Tibial artery (tissue), 4 donors: Measurements from ENCODE around the gene SNRPD2.

Experiments used
- DNase-seq, 2 donors: peaks; one replicate each; pipeline ENCODE4 v3.0.0-alpha.2; 2019
- H3K27ac ChIP-seq, 2 donors: fragments of 200-600 bp; sonication (generic) in 1 of 2; 1 replicate in 1 of 2; 2 replicates in 1 of 2; pipeline ENCODE4 v1.5.1; 2018 to 2019; ENCODE audit warnings: mild to moderate bottlenecking in 1 of 2
- H3K27me3 ChIP-seq, 2 donors: fragments of 200-600 bp; sonication (generic) in 1 of 2; one replicate each; pipeline versions ENCODE4 v1.5.1 to v1.6.0; 2016 to 2019
- H3K36me3 ChIP-seq, 3 donors: fragments of 200-600 bp; sonication (generic) in 2 of 3; one replicate each; pipeline ENCODE4 v1.5.1; 2016 to 2019; ENCODE audit warnings: mild to moderate bottlenecking in 2 of 3
- H3K4me1 ChIP-seq, 4 donors: fragments of 200-600 bp; sonication (generic) in 2 of 4; 1 replicate in 3 of 4; 2 replicates in 1 of 4; pipeline ENCODE4 v1.5.1; 2016 to 2019
- H3K4me3 ChIP-seq, 2 donors: fragments of 200-600 bp; sonication (generic) in 1 of 2; 1 replicate in 1 of 2; 2 replicates in 1 of 2; pipeline ENCODE4 v1.5.1; 2018 to 2019; ENCODE audit warnings: mild to moderate bottlenecking in 2 of 2
- H3K9me3 ChIP-seq, 3 donors: fragments of 200-600 bp; sonication (generic) in 1 of 3; one replicate each; pipeline ENCODE4 v1.5.1; 2016 to 2019
- CTCF ChIP-seq, 2 experiments: fragments of 200-600 bp in 1 of 2; fragments of 450-650 bp in 1 of 2; IDR thresholded peaks; one replicate each; pipeline ENCODE4 v1.5.1; 2017 to 2019; ENCODE audit warnings: antibody characterized with exemption in 2 of 2, mild to moderate bottlenecking in 1 of 2, moderate library complexity in 1 of 2
- intact Hi-C: fragments of 100-400 bp; cut with DNase I; formaldehyde crosslinking; loops from one replicate; pipeline ENCODE4 v1.15.0; 2023; ENCODE audit warnings: low total_unique reads

SNRPD2 gene

GRCh38 chr19:45645068-45645630, 46.6 kb downstream of the SNRPD2 start:
- Histone ChIP-seq H3K4me1 (peaks cover 0 to 45% (median 20%) of the 10 kb centered on the region in 4 donors), H3K4me3 (peak overlapping the region; percentile 28 to 30), H3K9me3 (no peaks in the 10 kb centered on the region), H3K27ac (no peak overlapping the region), H3K36me3 (no peaks in the 10 kb centered on the region), H3K27me3 (peaks cover 0 to 43% of the 10 kb centered on the region in 2 donors)
- TF ChIP-seq CTCF (IDR thresholded peaks at IDR 0.05) = no peak
- intact Hi-C loops = no loop called here
- DNase-seq = no peak

- Histone ChIP-seq H3K36me3 (no peaks in the 10 kb centered on the region), H3K27ac (no peak overlapping the region), H3K4me3 (no peak overlapping the region), H3K27me3 (peaks cover 0 to 37% of the 10 kb centered on the region in 2 donors), H3K4me1 (peaks cover 0 to 49% (median 23%) of the 10 kb centered on the region in 4 donors), H3K9me3 (no peaks in the 10 kb centered on the region)
- DNase-seq = no peak
- intact Hi-C loops = loop anchor here (2.0 kb wide), 2 partner anchors 37 to 121 kb away; no protein-coding TSS in a partner anchor
- TF ChIP-seq CTCF (IDR thresholded peaks at IDR 0.05) = no peak
Measured at GRCh38 chr19:45643927-45644771, 47.6 kb downstream of the SNRPD2 start.

DNA sequence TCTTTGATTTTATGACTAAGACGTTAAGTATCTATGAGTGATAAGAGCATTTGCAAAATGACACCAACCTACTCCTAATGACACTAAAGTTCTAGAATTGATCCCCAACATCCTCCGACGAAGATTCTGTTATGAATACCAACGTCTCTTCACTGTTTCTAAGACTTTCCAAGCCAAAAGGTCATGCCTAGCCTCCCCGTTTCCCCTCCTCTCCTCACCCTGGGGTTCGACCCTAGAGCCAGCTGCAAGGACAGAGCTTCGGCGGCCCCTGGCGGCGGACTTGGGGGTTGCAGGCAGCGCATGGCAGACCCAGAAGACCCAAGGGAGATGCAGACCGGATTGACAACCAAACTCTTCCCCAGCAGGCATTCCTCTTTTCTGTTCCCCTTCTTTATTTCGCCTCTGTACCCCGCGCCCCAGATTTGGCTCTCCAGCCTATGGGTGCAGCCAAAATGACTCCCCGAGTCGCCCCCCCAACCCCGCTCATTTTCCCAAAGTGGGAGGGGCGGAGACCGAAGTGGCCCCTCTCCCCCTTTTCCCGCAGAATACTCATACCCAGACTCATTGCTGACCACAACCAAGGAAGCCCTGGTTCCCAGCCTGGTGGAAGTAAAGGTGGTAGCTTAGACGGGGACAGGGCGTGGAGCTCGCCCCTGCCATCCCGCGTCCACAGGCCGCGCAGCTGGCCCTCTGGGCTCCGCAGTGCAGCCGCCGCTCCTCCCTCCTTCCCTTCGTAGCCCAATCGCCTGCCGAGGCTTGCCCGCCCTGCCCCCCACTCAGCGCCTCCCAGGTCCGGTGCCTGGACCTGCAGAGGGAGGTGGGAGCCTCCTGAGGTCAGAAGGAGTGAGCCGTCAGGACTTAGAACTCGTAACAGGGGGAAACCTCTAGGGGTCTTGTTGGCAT, 48.5 kb downstream of the SNRPD2 start:
- Histone ChIP-seq H3K27me3 (peaks cover 0 to 37% of the 10 kb centered on the region in 2 donors), H3K9me3 (no peaks in the 10 kb centered on the region), H3K36me3 (no peaks in the 10 kb centered on the region), H3K4me3 (no peak overlapping the region), H3K4me1 (peaks cover 0 to 55% (median 28%) of the 10 kb centered on the region in 4 donors), H3K27ac (no peak overlapping the region)
- peak; percentile 96 to 98 for TF ChIP-seq CTCF (IDR thresholded peaks at IDR 0.05)
- DNase-seq = peak; percentile 77 to 86
- intact Hi-C loops = loop anchor here (2.0 kb wide), 2 partner anchors 36 to 120 kb away; no protein-coding TSS in a partner anchor

GRCh38 chr19:45641274-45642105, 50.3 kb downstream of the SNRPD2 start:
- no peak for TF ChIP-seq CTCF (IDR thresholded peaks at IDR 0.05)
- Histone ChIP-seq H3K27ac (peak overlapping the region; percentile 60 to 74), H3K27me3 (peaks cover 0 to 31% of the 10 kb centered on the region in 2 donors), H3K9me3 (no peaks in the 10 kb centered on the region), H3K4me3 (peak overlapping the region; percentile 36 to 47), H3K36me3 (no peaks in the 10 kb centered on the region), H3K4me1 (peaks cover 0 to 65% (median 41%) of the 10 kb centered on the region in 4 donors)
- DNase-seq = peak; percentile 69 to 87
- intact Hi-C loops = loop anchor here (2.0 kb wide), 2 partner anchors 35 to 119 kb away; no protein-coding TSS in a partner anchor
